GM21619 (cell line): ENCODE data around the gene SMIM45.
"Not testable (repeated sequence)": the region's sequence is repeated elsewhere in the genome, so short reads cannot be mapped to it uniquely, and the experiment has no call there.

Experiments
- ATAC-seq: cut with Tn5 transposase; IDR thresholded peaks from one replicate; pipeline ENCODE4 v1.9.1; 2021; ENCODE audit not compliant: unreplicated experiment

Gene SMIM45

GRCh38 chr22:41933411-41934177 is 18.4 kb upstream of the SMIM45 start:
- ATAC-seq = no peak

GRCh38 chr22:41934284-41935014 is 17.5 kb upstream of the SMIM45 start:
- ATAC-seq = no peak

GRCh38 chr22:41935015-41935351 is 17.0 kb upstream of the SMIM45 start:
- ATAC-seq = no peak

- ATAC-seq = no peak
Observed at GRCh38 chr22:41935509-41935908, 16.4 kb upstream of the SMIM45 start.

- no peak for ATAC-seq
Observed at GRCh38 chr22:41936894-41937169, 15.1 kb upstream of the SMIM45 start.

- peak; percentile 40 for ATAC-seq
Observed at GRCh38 chr22:41939981-41940831, 11.7 kb upstream of the SMIM45 start.

- no peak for ATAC-seq
Observed at GRCh38 chr22:41940832-41941765, 10.9 kb upstream of the SMIM45 start.

GRCh38 chr22:41943661-41944209 is 8.2 kb upstream of the SMIM45 start:
- ATAC-seq = no peak

- peak; percentile 63 for ATAC-seq
Observed at GRCh38 chr22:41946629-41947423, 5.1 kb upstream of the SMIM45 start, which contains the start of gene CENPM. TSS of gene CENPM (minus strand) at chr22:41947152. CDS start at chr22:41947076, 76 bp downstream.

- ATAC-seq = no peak
Observed at GRCh38 chr22:41947424-41948080, 4.4 kb upstream of the SMIM45 start.

GRCh38 chr22:41948142-41948541 is 3.8 kb upstream of the SMIM45 start:
- no peak for ATAC-seq

- ATAC-seq = not testable (repeated sequence)
Observed at GRCh38 chr22:41948928-41949296, 3.0 kb upstream of the SMIM45 start.

GRCh38 chr22:41949297-41949965 is 2.5 kb upstream of the SMIM45 start:
- ATAC-seq = no peak

- no peak for ATAC-seq
Observed at GRCh38 chr22:41952713-41953112, 763 bp downstream of the SMIM45 start.

GRCh38 chr22:41957941-41958556 is 6.1 kb downstream of the SMIM45 start:
- peak; percentile 16 for ATAC-seq

- no peak for ATAC-seq
Observed at GRCh38 chr22:41963453-41964111, 11.6 kb downstream of the SMIM45 start.

- no peak for ATAC-seq
Observed at GRCh38 chr22:41964112-41964491, 12.2 kb downstream of the SMIM45 start.

GRCh38 chr22:41966225-41966606 is 14.3 kb downstream of the SMIM45 start:
- ATAC-seq = no peak
